Endothelial cell of umbilical vein (primary cell): Measurements from ENCODE around the gene PPP1CA. TPM values are rescaled to one million over a fixed set of nuclear protein-coding genes. Genes with fewer than 3 reads are reported as not detected.

ENCODE experiments used
- BruUV-seq: library from RNA; stranded (reverse); fragments of 400-500 nt; replicated peaks from 2 replicates; lab custom pipeline; 2021; lab: Mats Ljungman, UMichigan
- CTCF ChIA-PET: fragments of 300-600, 350-600 bp; sonication (Branson Sonifier 250); formaldehyde crosslinking; loops from one replicate; lab custom pipeline; 2021; ENCODE audit warnings: antibody characterized with exemption, inconsistent platforms; lab: Charles Lee
- POLR2A ChIA-PET: fragments of 300-600, 350-600 bp; sonication (Branson Sonifier 250); formaldehyde crosslinking; loops from one replicate; lab custom pipeline; 2021; ENCODE audit warnings: antibody characterized with exemption, inconsistent platforms; lab: Charles Lee
- DNase-seq: peaks from one replicate; pipeline ENCODE4 v3.0.0-alpha.2; 2011; ENCODE audit warnings: low read depth, low spot score
- FAIRE-seq: peaks from 2 replicates; lab custom pipeline; 2011; peaks lifted over from hg19 to GRCh38; lab: Jason Lieb, UNC
- H2AFZ ChIP-seq: 2 replicates; pipeline ENCODE4 v1.6.0; 2012; ENCODE audit warnings: low read depth, low read length, control low read depth, inconsistent platforms
- H3K27ac ChIP-seq: 2 replicates; pipeline ENCODE4 v1.5.1; 2011; ENCODE audit warnings: low read depth, mild to moderate bottlenecking, control low read depth, low read length, moderate library complexity; ENCODE audit not compliant: insufficient read depth
- H3K27me3 ChIP-seq, 2 experiments: 2 replicates each; pipeline versions ENCODE4 v1.6.0 to v1.6.1; 2011; ENCODE audit warnings: low read length in 2 of 2, mixed read lengths in 1 of 2; ENCODE audit not compliant: control insufficient read depth in 2 of 2, insufficient read depth in 2 of 2
- H3K36me3 ChIP-seq, 2 experiments: 2 replicates in 1 of 2; 3 replicates in 1 of 2; pipeline ENCODE4 v1.5.1; 2011; ENCODE audit warnings: low read length in 2 of 2, mild to moderate bottlenecking in 1 of 2, moderate library complexity in 1 of 2; ENCODE audit not compliant: control insufficient read depth in 2 of 2, insufficient read depth in 2 of 2; ENCODE audit errors: extremely low read depth in 1 of 2
- H3K4me1 ChIP-seq: 3 replicates; pipeline ENCODE4 v1.5.1; 2011; ENCODE audit warnings: mild to moderate bottlenecking, low read length; ENCODE audit not compliant: control insufficient read depth, insufficient read depth; ENCODE audit errors: extremely low read depth
- H3K4me2 ChIP-seq: 2 replicates; pipeline ENCODE4 v1.6.1; 2011; ENCODE audit warnings: low read length, control low read depth, mixed read lengths; ENCODE audit not compliant: insufficient read depth
- H3K4me3 ChIP-seq, 3 experiments: fragments of 200-600 bp in 1 of 3; sonication (generic), shearing (Covaris generic) in 1 of 3; replicated peaks in 1 of 3; 2 replicates each; pipeline ENCODE4 v1.5.1; 2011 to 2016; ENCODE audit warnings: control low read depth in 3 of 3, low read length in 3 of 3, mild to moderate bottlenecking in 2 of 3, inconsistent platforms in 1 of 3, low read depth in 1 of 3, moderate library complexity in 1 of 3; ENCODE audit not compliant: insufficient read depth in 1 of 3
- H3K79me2 ChIP-seq: 2 replicates; pipeline ENCODE4 v1.6.0; 2012; ENCODE audit warnings: low read length, inconsistent platforms; ENCODE audit not compliant: control insufficient read depth, insufficient read depth
- H3K9ac ChIP-seq: replicated peaks from 2 replicates; pipeline ENCODE3; 2011; ENCODE audit warnings: low read length, control low read depth; ENCODE audit not compliant: insufficient read depth; ENCODE audit errors: extremely low read depth
- H3K9me1 ChIP-seq: replicated peaks from 3 replicates; pipeline ENCODE4 v1.6.0; 2011; ENCODE audit warnings: mild to moderate bottlenecking, low read length; ENCODE audit not compliant: control insufficient read depth, insufficient read depth; ENCODE audit errors: extremely low read depth
- H3K9me3 ChIP-seq: replicated peaks from 2 replicates; pipeline ENCODE4 v1.5.1; 2012; ENCODE audit warnings: low read length, inconsistent platforms; ENCODE audit not compliant: control insufficient read depth, insufficient read depth
- H4K20me1 ChIP-seq: replicated peaks from 2 replicates; pipeline ENCODE3; 2011; ENCODE audit warnings: mild to moderate bottlenecking, low read length; ENCODE audit not compliant: control insufficient read depth, insufficient read depth; ENCODE audit errors: extremely low read depth
- EZH2 ChIP-seq: IDR thresholded peaks from 2 replicates; pipeline ENCODE4 v1.6.1; 2012; ENCODE audit warnings: borderline replicate concordance, low read depth, mild to moderate bottlenecking, moderate library complexity, low read length, inconsistent platforms; ENCODE audit not compliant: severe bottlenecking
- FOS ChIP-seq: IDR thresholded peaks from 2 replicates; pipeline ENCODE4 v1.6.1; 2011; ENCODE audit warnings: mild to moderate bottlenecking, low read length, moderate library complexity, borderline replicate concordance; ENCODE audit not compliant: insufficient read depth
- GATA2 ChIP-seq: IDR thresholded peaks from 2 replicates; pipeline ENCODE4 v1.7.0; 2011; ENCODE audit warnings: low read depth, mild to moderate bottlenecking, moderate library complexity, mixed read lengths, low read length; ENCODE audit not compliant: insufficient read length, insufficient read depth
- JUN ChIP-seq: IDR thresholded peaks from 2 replicates; pipeline ENCODE4 v1.6.1; 2011; ENCODE audit warnings: borderline replicate concordance, low read depth; ENCODE audit not compliant: insufficient read length, insufficient read depth
- MAX ChIP-seq: IDR thresholded peaks from 2 replicates; pipeline ENCODE4 v1.6.1; 2011; ENCODE audit not compliant: insufficient read depth, insufficient read length
- MYC ChIP-seq: IDR thresholded peaks from one replicate; pipeline ENCODE4 v1.6.1; 2011; ENCODE audit warnings: mild to moderate bottlenecking, low read depth, low read length
- POLR2A ChIP-seq: IDR thresholded peaks from 2 replicates; pipeline ENCODE4 v1.6.1; 2012; ENCODE audit warnings: low read depth, mild to moderate bottlenecking, control low read depth, low read length
- POLR2AphosphoS5 ChIP-seq: IDR thresholded peaks from 2 replicates; pipeline ENCODE4 v1.6.1; 2012; ENCODE audit warnings: low read depth, mild to moderate bottlenecking, control low read depth, low read length, moderate library complexity; ENCODE audit not compliant: insufficient read depth
- dilution Hi-C: fragments of 300-500 bp; cut with MboI; formaldehyde crosslinking; loops from one replicate; pipeline ENCODE4 v1.15.0; 2019; ENCODE audit warnings: low sequenced_read_pairs; ENCODE audit not compliant: extremely low pct_ligation_motif_present
- intact Hi-C: fragments of 100-400 bp; cut with micrococcal nuclease; formaldehyde crosslinking; loops from one replicate; pipeline ENCODE4 v1.10.0; 2022
- polyA plus RNA-seq, 4 experiments: library from polyadenylated mRNA; depleted of rRNA in 3 of 4; stranded (reverse) in 3 of 4; unstranded in 1 of 4; fragments of >200 nt; gene quantifications; 2 replicates each; pipeline versions ENCODE4 v1.2.1 to v1.2.3, GENCODE V29; 2011 to 2012; ENCODE audit warnings: missing spikeins in 1 of 4
- total RNA-seq: library from RNA; stranded (reverse); gene quantifications from 2 replicates; pipeline ENCODE4 v1.2.3, GENCODE V29; 2021
- TF ChIP-seq, protein P1 (sequence below), 2 donors: IDR thresholded peaks; 1 replicate in 1 of 2; 2 replicates in 1 of 2; pipeline ENCODE4 v1.5.1; 2011; ENCODE audit warnings: low read length in 2 of 2, mild to moderate bottlenecking in 2 of 2, moderate library complexity in 2 of 2, control low read depth in 1 of 2, inconsistent platforms in 1 of 2, low read depth in 1 of 2; ENCODE audit not compliant: insufficient read depth in 1 of 2; ENCODE audit errors: extremely low read depth in 1 of 2

PPP1CA gene
- total and polyA plus RNA-seq, 2 donors (not counting 3 experiments of a cell fraction or from before 2014, with no cell fraction given) = 192 to 419 TPM

- no peak overlapping the region for H2AFZ ChIP-seq
- DNase-seq (no peak), FAIRE-seq (no peak)
- H3K4me2 ChIP-seq = no peak overlapping the region
- H3K27me3 ChIP-seq = peaks cover 0 to 13% of the 10 kb centered on the region in 2 experiments
- H3K36me3 ChIP-seq = no peaks in the 10 kb centered on the region
- no peak overlapping the region for H3K9ac ChIP-seq
- no peaks in the 10 kb centered on the region for H3K9me1 ChIP-seq
- H3K4me3 ChIP-seq = no peak overlapping the region
- H3K4me1 ChIP-seq = no peaks in the 10 kb centered on the region
- CTCF ChIA-PET = interaction anchor here (0.8 to 3.7 kb wide), 3 partner anchors 11 to 61 kb away, joined by 3 to 22 read pairs (median 3); partner anchors contain the start of gene PPP1CA
- TF ChIP-seq POLR2A = no peak
- TF ChIP-seq, protein P1, sequence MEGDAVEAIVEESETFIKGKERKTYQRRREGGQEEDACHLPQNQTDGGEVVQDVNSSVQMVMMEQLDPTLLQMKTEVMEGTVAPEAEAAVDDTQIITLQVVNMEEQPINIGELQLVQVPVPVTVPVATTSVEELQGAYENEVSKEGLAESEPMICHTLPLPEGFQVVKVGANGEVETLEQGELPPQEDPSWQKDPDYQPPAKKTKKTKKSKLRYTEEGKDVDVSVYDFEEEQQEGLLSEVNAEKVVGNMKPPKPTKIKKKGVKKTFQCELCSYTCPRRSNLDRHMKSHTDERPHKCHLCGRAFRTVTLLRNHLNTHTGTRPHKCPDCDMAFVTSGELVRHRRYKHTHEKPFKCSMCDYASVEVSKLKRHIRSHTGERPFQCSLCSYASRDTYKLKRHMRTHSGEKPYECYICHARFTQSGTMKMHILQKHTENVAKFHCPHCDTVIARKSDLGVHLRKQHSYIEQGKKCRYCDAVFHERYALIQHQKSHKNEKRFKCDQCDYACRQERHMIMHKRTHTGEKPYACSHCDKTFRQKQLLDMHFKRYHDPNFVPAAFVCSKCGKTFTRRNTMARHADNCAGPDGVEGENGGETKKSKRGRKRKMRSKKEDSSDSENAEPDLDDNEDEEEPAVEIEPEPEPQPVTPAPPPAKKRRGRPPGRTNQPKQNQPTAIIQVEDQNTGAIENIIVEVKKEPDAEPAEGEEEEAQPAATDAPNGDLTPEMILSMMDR (IDR thresholded peaks at IDR 0.05; ENCODE audit: extremely low read depth in 1 of 2, insufficient read depth in 1 of 2, low read depth in 1 of 2, low read length in 2 of 2) = no peak
- no peak for TF ChIP-seq GATA2
- no peak for TF ChIP-seq JUN
- TF ChIP-seq EZH2 = no peak
- TF ChIP-seq POLR2AphosphoS5 = no peak
- no peak for TF ChIP-seq MAX
- TF ChIP-seq MYC = no peak
- no peak for TF ChIP-seq FOS
- H3K79me2 ChIP-seq = no peaks in the 10 kb centered on the region
- dilution Hi-C loops = no loop called here
- H3K9me3 ChIP-seq = no peaks in the 10 kb centered on the region
- intact Hi-C loops = no loop called here
- no TSS peak for BruUV-seq
- H4K20me1 ChIP-seq = no peaks in the 10 kb centered on the region
- POLR2A ChIA-PET = no interaction called here
- no peak overlapping the region for H3K27ac ChIP-seq
These were observed 11.0 kb upstream of the PPP1CA start for GRCh38 chr11:67412495-67413179.
